ENCODE data around the gene PLCH2. TPM values are rescaled to one million over a fixed set of nuclear protein-coding genes. Genes with fewer than 3 reads are reported as not detected.

Gene PLCH2
- polyA plus RNA-seq, 1 donor from 2014 or later: 5.7 TPM

DNA sequence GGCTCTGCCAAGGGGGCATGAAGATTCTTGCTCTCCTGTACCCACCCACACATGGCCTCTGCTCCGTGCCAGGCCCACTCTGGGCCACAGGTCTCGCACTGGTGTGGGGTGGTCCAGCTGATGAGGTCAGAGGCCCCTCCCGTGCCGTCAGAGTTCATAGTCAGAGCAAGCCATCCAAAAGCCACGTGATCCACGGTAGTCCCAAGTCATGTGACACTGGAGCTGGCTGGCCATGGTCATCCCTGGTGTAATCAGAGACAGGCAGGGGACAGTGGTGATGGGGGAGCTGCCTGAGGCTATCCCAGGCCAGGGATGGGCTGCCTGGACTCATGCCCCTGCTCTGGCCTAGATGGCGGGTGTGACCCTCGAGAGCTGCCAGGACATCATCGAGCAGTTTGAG is 10.5 kb downstream of the PLCH2 start:
- Histone ChIP-seq H3K9me3 (ENCODE audit: low read length) (no peaks in the 10 kb centered on the region), H3K36me3 (ENCODE audit: insufficient read depth, low read length) (no peaks in the 10 kb centered on the region), H4K20me1 (ENCODE audit: insufficient read depth) (no peaks in the 10 kb centered on the region), H3K27ac (ENCODE audit: low read length) (no peak overlapping the region), H3K27me3 (ENCODE audit: insufficient read depth, low read depth, low read length) (no peaks in the 10 kb centered on the region), H2AFZ (ENCODE audit: low read depth, low read length) (no peak overlapping the region), H3K4me2 (ENCODE audit: low read length) (no peak overlapping the region), H3K79me2 (replicated peaks; ENCODE audit: insufficient read depth, low read length) (no peaks in the 10 kb centered on the region), H3K9ac (ENCODE audit: low read length) (no peak overlapping the region), H3F3A (ENCODE audit: insufficient read depth, low read length, poor library complexity, severe bottlenecking) (no peaks in the 10 kb centered on the region), H3K9me2 (ENCODE audit: insufficient read depth, low read length) (no peaks in the 10 kb centered on the region), H3K4me3 (ENCODE audit: low read length) (no peak overlapping the region)
- TF ChIP-seq, protein P1, sequence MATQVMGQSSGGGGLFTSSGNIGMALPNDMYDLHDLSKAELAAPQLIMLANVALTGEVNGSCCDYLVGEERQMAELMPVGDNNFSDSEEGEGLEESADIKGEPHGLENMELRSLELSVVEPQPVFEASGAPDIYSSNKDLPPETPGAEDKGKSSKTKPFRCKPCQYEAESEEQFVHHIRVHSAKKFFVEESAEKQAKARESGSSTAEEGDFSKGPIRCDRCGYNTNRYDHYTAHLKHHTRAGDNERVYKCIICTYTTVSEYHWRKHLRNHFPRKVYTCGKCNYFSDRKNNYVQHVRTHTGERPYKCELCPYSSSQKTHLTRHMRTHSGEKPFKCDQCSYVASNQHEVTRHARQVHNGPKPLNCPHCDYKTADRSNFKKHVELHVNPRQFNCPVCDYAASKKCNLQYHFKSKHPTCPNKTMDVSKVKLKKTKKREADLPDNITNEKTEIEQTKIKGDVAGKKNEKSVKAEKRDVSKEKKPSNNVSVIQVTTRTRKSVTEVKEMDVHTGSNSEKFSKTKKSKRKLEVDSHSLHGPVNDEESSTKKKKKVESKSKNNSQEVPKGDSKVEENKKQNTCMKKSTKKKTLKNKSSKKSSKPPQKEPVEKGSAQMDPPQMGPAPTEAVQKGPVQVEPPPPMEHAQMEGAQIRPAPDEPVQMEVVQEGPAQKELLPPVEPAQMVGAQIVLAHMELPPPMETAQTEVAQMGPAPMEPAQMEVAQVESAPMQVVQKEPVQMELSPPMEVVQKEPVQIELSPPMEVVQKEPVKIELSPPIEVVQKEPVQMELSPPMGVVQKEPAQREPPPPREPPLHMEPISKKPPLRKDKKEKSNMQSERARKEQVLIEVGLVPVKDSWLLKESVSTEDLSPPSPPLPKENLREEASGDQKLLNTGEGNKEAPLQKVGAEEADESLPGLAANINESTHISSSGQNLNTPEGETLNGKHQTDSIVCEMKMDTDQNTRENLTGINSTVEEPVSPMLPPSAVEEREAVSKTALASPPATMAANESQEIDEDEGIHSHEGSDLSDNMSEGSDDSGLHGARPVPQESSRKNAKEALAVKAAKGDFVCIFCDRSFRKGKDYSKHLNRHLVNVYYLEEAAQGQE (IDR thresholded peaks at IDR 0.05; ENCODE audit: borderline replicate concordance): no peak
- no peak for TF ChIP-seq POLR2AphosphoS5 (IDR thresholded peaks at IDR 0.05)
- no peak for TF ChIP-seq SMC3 (conservative IDR thresholded peaks at IDR 0.05; ENCODE audit: poor library complexity)
- no peak for TF ChIP-seq EZH2 (IDR thresholded peaks at IDR 0.05; ENCODE audit: borderline replicate concordance, insufficient read depth, low read length, poor library complexity, severe bottlenecking)
- TF ChIP-seq RAD21 (conservative IDR thresholded peaks at IDR 0.05): no peak
- no peak for TF ChIP-seq TAF1 (IDR thresholded peaks at IDR 0.05; ENCODE audit: low read depth)
- TF ChIP-seq, protein P2, sequence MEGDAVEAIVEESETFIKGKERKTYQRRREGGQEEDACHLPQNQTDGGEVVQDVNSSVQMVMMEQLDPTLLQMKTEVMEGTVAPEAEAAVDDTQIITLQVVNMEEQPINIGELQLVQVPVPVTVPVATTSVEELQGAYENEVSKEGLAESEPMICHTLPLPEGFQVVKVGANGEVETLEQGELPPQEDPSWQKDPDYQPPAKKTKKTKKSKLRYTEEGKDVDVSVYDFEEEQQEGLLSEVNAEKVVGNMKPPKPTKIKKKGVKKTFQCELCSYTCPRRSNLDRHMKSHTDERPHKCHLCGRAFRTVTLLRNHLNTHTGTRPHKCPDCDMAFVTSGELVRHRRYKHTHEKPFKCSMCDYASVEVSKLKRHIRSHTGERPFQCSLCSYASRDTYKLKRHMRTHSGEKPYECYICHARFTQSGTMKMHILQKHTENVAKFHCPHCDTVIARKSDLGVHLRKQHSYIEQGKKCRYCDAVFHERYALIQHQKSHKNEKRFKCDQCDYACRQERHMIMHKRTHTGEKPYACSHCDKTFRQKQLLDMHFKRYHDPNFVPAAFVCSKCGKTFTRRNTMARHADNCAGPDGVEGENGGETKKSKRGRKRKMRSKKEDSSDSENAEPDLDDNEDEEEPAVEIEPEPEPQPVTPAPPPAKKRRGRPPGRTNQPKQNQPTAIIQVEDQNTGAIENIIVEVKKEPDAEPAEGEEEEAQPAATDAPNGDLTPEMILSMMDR (IDR thresholded peaks at IDR 0.05; ENCODE audit: poor library complexity, severe bottlenecking): no peak
- no peak for TF ChIP-seq EP300 (conservative IDR thresholded peaks at IDR 0.05; ENCODE audit: poor library complexity, severe bottlenecking)
- TF ChIP-seq MXI1 (conservative IDR thresholded peaks at IDR 0.05; ENCODE audit: poor library complexity, severe bottlenecking): no peak

DNA sequence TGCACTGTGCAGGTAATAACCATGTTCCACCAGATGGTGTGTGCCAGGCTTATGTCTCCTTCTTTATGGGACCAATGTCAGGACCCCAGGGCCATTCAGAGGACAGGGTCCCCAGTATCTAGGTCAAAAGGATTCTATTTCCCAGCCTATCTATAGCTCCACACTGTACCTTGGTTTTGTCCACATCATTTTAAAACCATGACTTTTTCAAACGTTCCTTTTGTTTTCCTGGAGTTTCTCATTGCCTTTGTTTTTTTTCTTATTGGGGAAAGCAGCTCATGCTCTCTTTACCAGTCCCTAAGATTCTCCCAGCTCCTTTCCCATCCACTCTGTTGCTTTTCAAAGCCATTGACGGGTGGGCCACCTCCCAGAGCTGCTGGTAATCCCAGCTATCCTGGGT is 12.6 kb downstream of the PLCH2 start:
- no peaks in the 10 kb centered on the region for H3K36me3 ChIP-seq (ENCODE audit: insufficient read depth, low read length)

More for the DNA sequence above, 12.6 kb downstream of the PLCH2 start:
- H2AFZ ChIP-seq (ENCODE audit: low read depth, low read length): no peak overlapping the region
- no peaks in the 10 kb centered on the region for H4K20me1 ChIP-seq (ENCODE audit: insufficient read depth)
- no peak overlapping the region for H3K27ac ChIP-seq (ENCODE audit: low read length)
- no peaks in the 10 kb centered on the region for H3K9me2 ChIP-seq (ENCODE audit: insufficient read depth, low read length)
- no peaks in the 10 kb centered on the region for H3K27me3 ChIP-seq (ENCODE audit: insufficient read depth, low read depth, low read length)
- no peak overlapping the region for H3K9ac ChIP-seq (ENCODE audit: low read length)
- no peak overlapping the region for H3K4me3 ChIP-seq (ENCODE audit: low read length)
- no peaks in the 10 kb centered on the region for H3K9me3 ChIP-seq (ENCODE audit: low read length)
- no peaks in the 10 kb centered on the region for H3K79me2 ChIP-seq (replicated peaks; ENCODE audit: insufficient read depth, low read length)
- no peak overlapping the region for H3K4me2 ChIP-seq (ENCODE audit: low read length)
- H3F3A ChIP-seq (ENCODE audit: insufficient read depth, low read length, poor library complexity, severe bottlenecking): no peaks in the 10 kb centered on the region
- TF ChIP-seq TAF1 (IDR thresholded peaks at IDR 0.05; ENCODE audit: low read depth) (no peak), POLR2AphosphoS5 (IDR thresholded peaks at IDR 0.05) (no peak), MXI1 (conservative IDR thresholded peaks at IDR 0.05; ENCODE audit: poor library complexity, severe bottlenecking) (no peak), SMC3 (conservative IDR thresholded peaks at IDR 0.05; ENCODE audit: poor library complexity) (no peak), EZH2 (IDR thresholded peaks at IDR 0.05; ENCODE audit: borderline replicate concordance, insufficient read depth, low read length, poor library complexity, severe bottlenecking) (no peak), EP300 (conservative IDR thresholded peaks at IDR 0.05; ENCODE audit: poor library complexity, severe bottlenecking) (no peak), RAD21 (conservative IDR thresholded peaks at IDR 0.05) (no peak)
- TF ChIP-seq, protein P2 (IDR thresholded peaks at IDR 0.05; ENCODE audit: poor library complexity, severe bottlenecking): no peak
- TF ChIP-seq, protein P1 (IDR thresholded peaks at IDR 0.05; ENCODE audit: borderline replicate concordance): no peak
